ENCODE measurements around the gene EIF2D. TPM values are rescaled to one million over a fixed set of nuclear protein-coding genes. Genes with fewer than 3 reads are reported as not detected.
A peak's percentile ranks its signal among the peaks of the same experiment; 100 is the strongest.
"Not testable (repeated sequence)": the region's sequence is repeated elsewhere in the genome, so short reads cannot be mapped to it uniquely, and the experiment has no call there.

Gene EIF2D
- total RNA-seq, 2 donors from 2014 or later: 43.6 to 45.4 TPM

- Mint-ChIP-seq H3K4me3 (no peak overlapping the region), H3K27me3 (no peaks in the 10 kb centered on the region), H3K36me3 (ENCODE audit: low read depth) (no peaks in the 10 kb centered on the region), H3K27ac (peak overlapping the region; percentile 57), H3K4me1 (peaks cover 5% of the 10 kb centered on the region)
- H3K9me3 ChIP-seq (ENCODE audit: control insufficient read depth, low read length, poor library complexity, severe bottlenecking): no peaks in the 10 kb centered on the region
- ATAC-seq: no peak
- no peak for DNase-seq
Observed at GRCh38 chr1:206649261-206649921, 37.1 kb upstream of the EIF2D start.

- no peak overlapping the region for H3K27ac Mint-ChIP-seq
- H3K27me3 Mint-ChIP-seq: no peaks in the 10 kb centered on the region
- no peaks in the 10 kb centered on the region for H3K9me3 ChIP-seq (ENCODE audit: control insufficient read depth, low read length, poor library complexity, severe bottlenecking)
- DNase-seq (no peak), ATAC-seq (no peak)
- no peak overlapping the region for H3K4me3 Mint-ChIP-seq
- peaks cover 5% of the 10 kb centered on the region for H3K4me1 Mint-ChIP-seq
- H3K36me3 Mint-ChIP-seq (ENCODE audit: low read depth): peaks cover 2% of the 10 kb centered on the region
Observed at GRCh38 chr1:206647224-206647623, 35.0 kb upstream of the EIF2D start.

- Mint-ChIP-seq H3K36me3 (ENCODE audit: low read depth) (peaks cover 2% of the 10 kb centered on the region), H3K4me3 (no peak overlapping the region), H3K4me1 (peaks cover 5% of the 10 kb centered on the region), H3K27ac (no peak overlapping the region), H3K27me3 (no peaks in the 10 kb centered on the region)
- no peak for DNase-seq
- no peak for ATAC-seq
- H3K9me3 ChIP-seq (ENCODE audit: control insufficient read depth, low read length, poor library complexity, severe bottlenecking): no peaks in the 10 kb centered on the region
Observed at GRCh38 chr1:206646504-206646903, 34.2 kb upstream of the EIF2D start.

- no peaks in the 10 kb centered on the region for H3K27me3 Mint-ChIP-seq
- peaks cover 2% of the 10 kb centered on the region for H3K36me3 Mint-ChIP-seq (ENCODE audit: low read depth)
- no peaks in the 10 kb centered on the region for H3K9me3 ChIP-seq (ENCODE audit: control insufficient read depth, low read length, poor library complexity, severe bottlenecking)
- no peaks in the 10 kb centered on the region for H3K4me1 Mint-ChIP-seq
- no peak overlapping the region for H3K4me3 Mint-ChIP-seq
- DNase-seq (no peak), ATAC-seq (no peak)
- H3K27ac Mint-ChIP-seq: no peak overlapping the region
Observed at GRCh38 chr1:206643118-206643698, 30.9 kb upstream of the EIF2D start.

- H3K4me3 Mint-ChIP-seq; DNase-seq; H3K27ac Mint-ChIP-seq; H3K36me3 Mint-ChIP-seq (ENCODE audit: low read depth); H3K27me3 Mint-ChIP-seq; H3K9me3 ChIP-seq (ENCODE audit: control insufficient read depth, low read length, poor library complexity, severe bottlenecking); H3K4me1 Mint-ChIP-seq; ATAC-seq: not testable (repeated sequence)
Observed at GRCh38 chr1:206642074-206642473, 29.8 kb upstream of the EIF2D start.

GRCh38 chr1:206637605-206638004 lies 25.3 kb upstream of the EIF2D start:
- Mint-ChIP-seq H3K4me1 (peaks cover 17% of the 10 kb centered on the region), H3K4me3 (no peak overlapping the region), H3K36me3 (ENCODE audit: low read depth) (no peaks in the 10 kb centered on the region), H3K27ac (peak overlapping the region; percentile 11), H3K27me3 (peaks cover 11% of the 10 kb centered on the region)
- ATAC-seq (no peak), DNase-seq (no peak)
- H3K9me3 ChIP-seq (ENCODE audit: control insufficient read depth, low read length, poor library complexity, severe bottlenecking): no peaks in the 10 kb centered on the region

- H3K4me1 Mint-ChIP-seq: peaks cover 17% of the 10 kb centered on the region
- H3K36me3 Mint-ChIP-seq (ENCODE audit: low read depth): no peaks in the 10 kb centered on the region
- peaks cover 20% of the 10 kb centered on the region for H3K27me3 Mint-ChIP-seq
- peak overlapping the region; percentile 11 for H3K27ac Mint-ChIP-seq
- ATAC-seq: no peak
- no peaks in the 10 kb centered on the region for H3K9me3 ChIP-seq (ENCODE audit: control insufficient read depth, low read length, poor library complexity, severe bottlenecking)
- DNase-seq: no peak
- H3K4me3 Mint-ChIP-seq: no peak overlapping the region
Observed at GRCh38 chr1:206636671-206637070, 24.4 kb upstream of the EIF2D start.

GRCh38 chr1:206635978-206636345 lies 23.7 kb upstream of the EIF2D start:
- ATAC-seq: no peak
- Mint-ChIP-seq H3K4me3 (peak overlapping the region; percentile 93), H3K27ac (no peak overlapping the region), H3K36me3 (ENCODE audit: low read depth) (no peaks in the 10 kb centered on the region), H3K4me1 (peaks cover 17% of the 10 kb centered on the region), H3K27me3 (peaks cover 23% of the 10 kb centered on the region)
- no peaks in the 10 kb centered on the region for H3K9me3 ChIP-seq (ENCODE audit: control insufficient read depth, low read length, poor library complexity, severe bottlenecking)
- no peak for DNase-seq

GRCh38 chr1:206635080-206635977 lies 23.1 kb upstream of the EIF2D start, which contains the start of gene DYRK3:
DYRK3 (plus strand) TSS chr1:206635536; CDS start chr1:206635704, 168 bp downstream.
- H3K27me3 Mint-ChIP-seq: peaks cover 23% of the 10 kb centered on the region
- H3K4me1 Mint-ChIP-seq: peaks cover 17% of the 10 kb centered on the region
- DNase-seq (peak; percentile 81 to 89 (median 87)), ATAC-seq (peak; percentile 96)
- no peaks in the 10 kb centered on the region for H3K9me3 ChIP-seq (ENCODE audit: control insufficient read depth, low read length, poor library complexity, severe bottlenecking)
- peak within 1 kb of the TSS; percentile 93 for H3K27ac Mint-ChIP-seq
- peak within 1 kb of the TSS; percentile 93 for H3K4me3 Mint-ChIP-seq
- no peaks in the 10 kb centered on the region for H3K36me3 Mint-ChIP-seq (ENCODE audit: low read depth)

GRCh38 chr1:206634365-206635079 lies 22.3 kb upstream of the EIF2D start:
- Mint-ChIP-seq H3K27me3 (peaks cover 23% of the 10 kb centered on the region), H3K36me3 (ENCODE audit: low read depth) (no peaks in the 10 kb centered on the region), H3K27ac (peak overlapping the region; percentile 93), H3K4me3 (peak overlapping the region; percentile 93), H3K4me1 (peaks cover 17% of the 10 kb centered on the region)
- ATAC-seq: peak; percentile 21
- DNase-seq: peak; percentile 58 to 66 (median 62)
- no peaks in the 10 kb centered on the region for H3K9me3 ChIP-seq (ENCODE audit: control insufficient read depth, low read length, poor library complexity, severe bottlenecking)

GRCh38 chr1:206633708-206634121 lies 21.4 kb upstream of the EIF2D start:
- H3K4me1 Mint-ChIP-seq: peaks cover 17% of the 10 kb centered on the region
- H3K27me3 Mint-ChIP-seq: peaks cover 25% of the 10 kb centered on the region
- no peak overlapping the region for H3K27ac Mint-ChIP-seq
- peak overlapping the region; percentile 28 for H3K4me3 Mint-ChIP-seq
- DNase-seq (no peak), ATAC-seq (no peak)
- no peaks in the 10 kb centered on the region for H3K9me3 ChIP-seq (ENCODE audit: control insufficient read depth, low read length, poor library complexity, severe bottlenecking)
- no peaks in the 10 kb centered on the region for H3K36me3 Mint-ChIP-seq (ENCODE audit: low read depth)

GRCh38 chr1:206631085-206631509 lies 18.8 kb upstream of the EIF2D start:
- Mint-ChIP-seq H3K27me3 (peaks cover 32% of the 10 kb centered on the region), H3K4me3 (no peak overlapping the region), H3K36me3 (ENCODE audit: low read depth) (no peaks in the 10 kb centered on the region), H3K4me1 (peaks cover 16% of the 10 kb centered on the region), H3K27ac (no peak overlapping the region)
- DNase-seq: no peak
- H3K9me3 ChIP-seq (ENCODE audit: control insufficient read depth, low read length, poor library complexity, severe bottlenecking): no peaks in the 10 kb centered on the region
- no peak for ATAC-seq

GRCh38 chr1:206628916-206629315 lies 16.7 kb upstream of the EIF2D start:
- H3K27me3 Mint-ChIP-seq: peaks cover 42% of the 10 kb centered on the region
- DNase-seq (no peak), ATAC-seq (no peak)
- H3K4me3 Mint-ChIP-seq: no peak overlapping the region
- H3K27ac Mint-ChIP-seq: no peak overlapping the region
- no peaks in the 10 kb centered on the region for H3K36me3 Mint-ChIP-seq (ENCODE audit: low read depth)
- peaks cover 6% of the 10 kb centered on the region for H3K4me1 Mint-ChIP-seq
- no peaks in the 10 kb centered on the region for H3K9me3 ChIP-seq (ENCODE audit: control insufficient read depth, low read length, poor library complexity, severe bottlenecking)
